Fibroblast of peridontal ligament (primary cell): ENCODE measurements around the gene LMOD3.

ENCODE experiments used
- DNase-seq: peaks from one replicate; pipeline ENCODE4 v3.0.0-alpha.2; 2010; ENCODE audit errors: extremely low read depth

The LMOD3 gene

DNA sequence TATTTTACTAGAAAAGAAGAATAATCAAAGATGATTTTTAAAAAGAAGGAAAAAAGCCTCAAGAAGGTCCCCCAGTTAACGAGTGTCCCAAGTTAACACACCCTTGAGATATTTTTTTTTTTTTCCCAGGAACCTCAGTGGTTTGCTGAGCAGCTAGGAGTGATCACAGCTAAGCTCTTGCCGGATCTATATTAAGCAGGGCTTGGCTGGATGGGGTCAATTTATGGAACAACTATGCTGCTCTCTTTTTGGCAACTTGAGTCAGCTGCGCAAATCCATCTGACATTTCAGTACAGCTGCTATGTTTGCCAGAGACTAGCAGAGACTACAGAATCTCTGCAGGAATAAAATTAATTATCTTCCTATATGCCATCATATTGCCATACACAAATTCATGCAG lies at the start of gene LMOD3:
Gene LMOD3, minus strand, starts transcription at position 193 of the 400 bp plus-strand sequence. CDS start 209 bp downstream, outside the sequence.
- no peak for DNase-seq

DNA sequence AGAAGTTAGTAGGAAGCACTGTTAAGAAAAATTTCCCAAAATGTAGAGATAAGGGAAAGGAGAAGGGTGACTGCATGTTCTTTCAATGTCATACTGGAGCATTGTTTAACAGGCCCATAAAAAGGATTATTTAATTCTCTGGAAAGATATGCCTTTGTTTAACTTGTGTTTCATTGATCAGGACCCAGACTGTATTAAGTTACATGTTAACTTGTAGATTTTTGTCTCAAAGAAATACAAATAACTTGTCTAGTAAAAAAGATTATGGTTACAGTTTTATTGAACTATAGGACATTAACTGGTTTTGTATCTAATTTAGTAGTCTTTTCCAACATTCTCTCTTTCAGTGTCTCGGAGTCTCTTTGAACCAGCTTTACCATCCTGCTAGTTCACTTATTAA lies 49.7 kb upstream of the LMOD3 start:
- no peak for DNase-seq

DNA sequence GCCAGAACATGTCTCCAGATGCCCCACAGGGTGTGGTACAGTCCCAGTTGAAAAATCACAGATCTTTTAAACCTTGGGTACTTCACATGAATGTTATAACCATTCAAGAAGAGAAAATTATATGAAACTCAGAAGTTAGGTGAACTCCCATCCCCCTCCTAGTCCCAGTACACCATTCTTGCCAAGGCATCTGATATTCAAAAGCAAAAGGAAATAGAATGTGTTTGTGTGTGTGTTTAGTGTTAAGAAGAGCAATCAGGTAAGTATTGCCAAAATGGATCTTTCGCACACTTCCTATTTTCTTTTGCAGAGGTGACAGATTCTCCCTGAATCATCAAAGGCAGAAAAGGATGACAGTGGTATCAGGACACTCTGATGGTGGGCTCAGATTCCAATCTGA lies 44.1 kb upstream of the LMOD3 start:
- DNase-seq, result no peak

DNA sequence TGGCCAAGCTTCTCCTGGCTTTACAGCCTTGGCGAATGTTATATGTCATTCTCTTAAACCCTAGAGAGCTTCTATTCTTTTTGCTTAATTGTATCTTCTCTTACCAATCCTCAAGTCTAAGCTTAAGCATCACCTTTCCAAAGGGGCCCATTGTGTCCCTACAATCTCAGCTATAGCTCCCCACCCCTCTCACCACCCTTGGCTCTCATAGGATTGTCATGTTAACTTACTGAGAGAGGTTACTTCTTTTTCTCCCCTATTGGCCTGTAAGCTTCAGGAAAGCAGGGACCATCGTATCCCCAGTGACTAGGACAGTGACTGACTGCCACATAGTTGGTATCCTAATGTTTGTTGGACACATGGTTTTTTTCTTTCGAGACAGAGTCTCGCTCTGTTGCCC lies 43.3 kb upstream of the LMOD3 start:
- DNase-seq, result no peak

DNA sequence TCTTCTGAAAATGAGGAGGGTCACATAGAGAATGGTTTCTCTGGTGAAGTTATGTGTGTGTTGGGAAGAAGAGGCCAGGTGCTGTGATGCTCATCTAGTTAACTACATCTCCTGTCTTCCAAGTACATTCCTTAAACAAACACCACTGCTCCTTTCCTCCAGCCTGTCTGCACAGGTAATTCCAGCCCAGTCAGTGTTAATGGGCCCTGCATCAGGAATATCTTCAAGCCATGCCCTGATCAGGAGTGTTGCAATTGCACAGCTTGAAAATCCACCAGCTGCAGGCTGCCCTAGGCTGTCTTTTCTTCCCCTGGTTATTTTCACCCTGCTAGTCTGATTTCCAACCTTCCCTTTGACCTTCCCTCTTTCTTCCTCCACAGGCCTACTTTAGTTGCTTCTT lies 41.9 kb upstream of the LMOD3 start:
- DNase-seq, result no peak

DNA sequence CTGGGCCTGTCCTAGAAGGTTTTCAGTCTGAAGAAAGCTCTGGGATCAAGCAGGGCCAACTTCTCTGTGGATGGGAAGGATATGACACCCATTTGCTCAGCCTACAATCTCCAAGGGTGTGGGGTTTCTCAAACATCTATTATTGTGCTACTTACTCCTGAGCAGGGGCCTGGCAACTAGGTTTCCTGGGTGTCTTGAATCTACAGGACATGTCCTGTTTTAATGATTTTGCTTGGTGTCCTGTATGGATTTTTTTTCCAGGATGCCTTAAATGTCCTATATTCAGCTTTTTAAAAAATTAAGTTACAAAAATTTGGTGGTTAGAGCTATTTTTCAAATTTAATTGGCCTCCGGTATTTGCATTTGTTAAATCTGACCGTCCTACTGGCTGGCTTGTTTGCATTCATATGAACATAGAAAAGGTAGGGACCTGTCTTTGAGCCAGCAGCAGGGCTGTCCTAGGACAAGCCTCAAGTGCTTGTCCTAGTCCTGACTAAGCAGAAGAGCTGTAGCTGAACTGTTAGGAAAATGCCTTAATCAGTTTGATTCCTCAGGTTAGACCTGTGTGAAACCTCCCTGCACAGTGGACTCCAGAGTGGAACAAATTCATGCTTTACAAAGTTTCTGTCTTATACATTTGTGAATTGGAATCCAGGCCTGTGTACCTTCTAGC lies 40.0 kb upstream of the LMOD3 start:
- no peak for DNase-seq

DNA sequence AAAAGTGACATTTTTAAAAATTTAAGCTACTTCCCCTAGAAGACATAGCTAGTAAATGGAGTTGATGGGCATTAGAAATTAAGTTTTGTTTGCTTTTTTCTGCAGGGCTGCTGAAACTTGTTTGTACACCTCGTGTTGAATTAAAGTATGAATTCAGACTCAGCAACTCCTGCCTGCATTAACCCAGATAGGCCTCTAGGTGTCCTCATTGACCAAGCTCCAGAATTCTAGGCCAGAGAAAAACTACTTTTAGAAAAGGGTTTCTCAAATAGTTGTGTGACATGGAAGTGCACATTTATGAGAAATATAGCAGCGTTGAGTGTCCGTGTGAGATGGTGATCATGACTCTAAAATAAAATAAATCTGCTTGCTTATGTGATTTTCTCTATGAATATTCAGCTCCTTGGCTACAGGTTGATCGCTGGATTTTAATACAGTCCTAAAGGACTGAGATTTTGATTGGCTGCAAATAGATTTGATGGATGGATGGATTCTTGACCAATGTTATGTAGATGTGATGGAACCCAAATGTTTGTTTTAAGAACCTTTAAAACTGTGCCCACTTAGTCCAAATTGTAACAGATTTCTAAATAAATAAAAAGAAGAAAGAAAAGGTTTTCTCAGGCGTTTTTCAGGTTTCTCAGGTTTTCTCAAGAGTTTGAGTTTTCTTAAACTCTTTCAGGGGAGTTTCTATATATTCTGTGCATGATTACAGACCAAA lies 39.4 kb upstream of the LMOD3 start:
- peak; percentile 72 for DNase-seq

DNA sequence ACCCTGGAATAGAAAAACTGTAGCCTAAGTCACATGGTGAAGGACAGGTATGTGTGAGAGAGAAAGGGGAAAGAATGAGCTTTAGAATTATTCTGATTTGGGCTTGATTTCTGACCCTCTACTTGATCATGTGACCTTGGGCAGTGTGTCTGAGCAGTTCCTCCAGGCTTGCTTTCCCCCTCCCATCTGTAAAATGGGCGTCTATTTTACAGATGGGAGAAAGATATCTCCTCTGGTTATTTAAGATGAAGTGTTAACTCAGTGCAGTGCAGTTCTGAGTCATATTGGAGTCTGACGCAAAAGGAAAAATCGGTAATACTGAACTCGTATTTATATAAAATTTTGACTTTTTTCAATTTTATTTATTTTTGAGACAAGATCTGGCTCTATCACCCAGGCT lies 38.1 kb upstream of the LMOD3 start:
- DNase-seq, result no peak

DNA sequence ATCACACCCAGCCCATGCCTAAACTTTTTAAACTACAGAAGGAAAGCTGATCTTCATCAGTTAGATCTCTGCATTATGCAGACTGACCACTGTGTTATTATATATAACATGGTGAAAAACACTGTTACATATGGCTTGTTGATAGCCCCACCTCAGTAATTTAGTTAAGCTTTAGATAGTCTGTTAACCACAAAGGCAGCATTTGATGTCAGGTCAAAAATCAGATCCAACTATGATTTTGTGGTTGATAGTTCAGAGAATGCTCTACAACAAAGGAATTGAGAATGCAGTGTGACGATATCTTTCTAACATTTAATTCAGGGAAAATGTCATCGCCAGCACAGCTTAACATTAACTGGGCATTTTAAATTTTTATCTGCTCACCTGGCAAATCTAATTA lies 37.7 kb upstream of the LMOD3 start:
- DNase-seq, result no peak

DNA sequence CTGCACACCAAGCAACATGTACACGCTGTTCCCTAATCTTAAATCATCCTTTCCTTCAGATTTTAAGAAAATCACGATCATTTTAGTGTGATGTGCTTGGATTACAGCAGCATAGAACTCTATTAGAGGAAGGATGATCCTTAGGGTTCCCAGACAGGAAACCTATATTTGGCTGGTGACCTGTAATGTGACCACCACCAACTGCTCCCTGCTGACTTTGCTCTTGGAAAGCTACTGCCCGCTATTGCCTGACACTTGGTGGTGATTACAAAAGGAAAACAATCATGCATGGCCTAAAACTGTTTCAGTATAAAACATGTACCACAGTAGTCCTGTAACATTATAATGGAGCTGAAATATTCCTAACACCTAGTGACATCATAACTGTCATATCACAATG lies 27.2 kb upstream of the LMOD3 start:
- DNase-seq, result no peak

DNA sequence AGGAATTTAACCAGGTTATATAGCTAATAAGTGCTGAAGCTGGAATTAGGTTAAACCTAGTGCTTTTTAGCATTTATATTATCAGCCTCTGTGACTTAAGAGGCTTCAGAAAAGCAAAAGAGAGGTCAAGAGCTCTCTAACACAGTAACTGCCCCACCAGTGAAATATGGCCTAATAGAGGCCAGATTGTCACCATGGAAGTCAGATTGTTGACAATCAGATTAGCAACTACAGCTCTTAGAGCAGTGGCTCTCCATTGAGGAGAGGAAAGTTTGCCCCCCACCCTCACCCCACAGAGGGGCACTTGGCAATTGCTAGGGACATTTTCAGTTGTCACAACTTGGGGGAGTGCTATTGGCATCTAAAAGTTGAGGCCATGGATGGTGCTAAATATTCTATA lies 23.3 kb upstream of the LMOD3 start:
- DNase-seq, result no peak

DNA sequence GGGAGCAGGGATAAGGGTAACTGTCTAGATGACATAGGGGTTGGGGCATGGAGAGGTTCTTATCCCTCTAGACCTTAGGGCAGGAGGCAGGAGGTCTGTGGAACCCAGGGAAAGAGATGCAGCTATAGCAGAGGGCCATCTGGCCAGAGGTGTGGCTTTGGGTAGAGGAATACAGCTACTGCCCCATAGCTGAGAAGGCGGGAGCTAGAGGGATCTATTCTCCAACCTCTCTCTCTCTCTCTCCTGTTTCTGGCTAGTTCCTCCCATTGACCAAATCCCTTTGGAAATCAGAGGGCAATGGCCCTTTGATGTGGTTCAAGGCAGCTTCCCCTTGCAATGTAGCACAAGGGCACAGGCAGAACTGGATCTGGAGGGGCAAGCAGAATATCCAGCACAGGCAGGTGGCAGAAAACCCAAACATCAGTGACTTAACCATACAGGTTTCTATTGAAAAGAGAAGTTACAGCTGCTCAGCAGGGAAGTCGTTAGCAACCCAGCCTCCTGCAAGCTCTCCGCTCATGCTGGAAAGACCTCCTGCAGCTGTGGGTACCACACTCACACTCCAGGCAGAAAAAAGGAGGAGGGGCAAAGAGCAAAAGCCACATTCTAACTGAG lies 22.3 kb upstream of the LMOD3 start:
- DNase-seq, result no peak

DNA sequence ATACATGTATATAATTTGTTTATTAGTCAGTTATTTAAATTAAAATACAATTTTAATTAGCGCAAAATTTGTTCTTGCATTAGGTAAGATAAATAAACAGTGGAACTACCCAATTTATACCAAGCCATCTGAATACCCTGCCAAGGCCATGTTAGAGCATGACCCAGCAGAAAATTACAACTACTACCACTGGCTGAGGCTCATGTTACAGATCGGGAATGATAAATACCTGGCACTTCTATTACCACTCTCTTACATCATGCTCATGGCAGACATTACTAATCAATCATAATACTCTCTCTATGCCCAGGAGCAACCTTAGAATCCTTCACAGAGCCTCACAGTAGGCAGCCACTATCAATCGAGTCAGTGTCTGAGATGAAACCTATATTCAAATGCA lies 21.2 kb upstream of the LMOD3 start:
- peak; percentile 29 for DNase-seq

DNA sequence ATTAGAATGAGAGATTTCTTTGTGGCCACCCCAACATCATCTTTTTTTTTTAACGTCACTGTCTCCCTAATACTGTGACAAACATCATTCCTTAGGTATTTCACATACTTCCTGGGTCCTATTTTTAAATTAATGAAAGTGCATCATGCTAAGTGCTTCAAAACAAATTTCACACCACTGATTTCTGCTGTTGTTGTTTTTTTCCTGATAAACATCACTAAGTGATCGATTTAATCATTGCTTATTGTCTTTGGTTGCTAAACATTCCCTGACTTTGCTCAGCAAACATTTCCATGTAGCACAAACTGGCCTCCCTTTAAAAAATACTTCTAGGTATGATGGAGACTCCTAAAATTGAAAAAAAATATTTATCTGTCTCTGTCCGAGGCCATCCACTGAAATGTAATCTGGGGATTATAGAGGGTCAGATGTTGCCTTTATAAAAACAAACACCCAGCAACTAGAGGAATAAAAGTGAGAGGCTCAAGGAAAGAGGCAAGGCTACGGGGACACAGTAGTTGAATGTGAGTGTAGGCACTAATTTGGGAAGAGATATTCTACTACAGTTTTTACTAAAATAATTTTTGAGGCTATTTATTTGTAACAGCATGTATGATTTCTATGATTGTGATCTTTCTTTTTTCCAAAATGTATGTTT lies 20.5 kb upstream of the LMOD3 start:
- DNase-seq, result no peak

DNA sequence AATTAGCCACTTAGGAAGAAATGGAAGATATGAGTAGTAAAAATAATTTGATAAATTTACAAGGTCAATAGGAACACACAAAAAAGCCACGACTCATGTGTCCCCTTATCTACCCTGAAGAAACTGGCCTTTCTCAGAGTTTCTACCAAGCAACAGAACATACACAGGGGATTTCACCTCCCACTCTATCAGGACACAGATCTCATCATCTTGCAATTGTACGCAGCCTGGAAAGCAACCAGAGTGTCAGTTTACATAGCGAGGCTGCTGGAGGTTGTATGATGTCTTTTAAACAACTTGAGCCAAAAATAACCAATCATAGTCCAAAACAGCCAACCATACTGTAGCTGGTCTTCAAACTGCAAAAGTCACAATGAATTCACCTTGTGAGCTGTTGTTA lies 19.7 kb upstream of the LMOD3 start:
- DNase-seq, result peak; percentile 23

DNA sequence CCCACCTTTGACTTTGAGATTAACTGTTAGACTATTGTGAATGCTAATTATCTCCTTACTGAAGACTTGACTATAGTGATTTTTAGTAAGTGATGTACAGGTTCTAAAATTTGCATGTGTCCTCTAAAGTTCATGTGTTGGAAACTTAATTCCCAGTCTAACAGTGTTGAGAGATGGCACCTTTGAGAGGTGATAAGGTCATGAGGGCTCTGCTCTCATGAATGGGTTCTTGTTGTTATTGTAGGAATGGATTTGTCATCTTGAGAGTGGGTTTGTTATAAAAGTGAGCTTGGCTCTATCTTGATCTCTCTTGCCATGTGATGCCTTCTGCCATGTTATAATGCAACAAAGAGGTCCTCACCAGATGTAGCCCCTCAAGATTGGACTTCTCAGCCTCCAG lies 18.9 kb upstream of the LMOD3 start:
- DNase-seq, result no peak

DNA sequence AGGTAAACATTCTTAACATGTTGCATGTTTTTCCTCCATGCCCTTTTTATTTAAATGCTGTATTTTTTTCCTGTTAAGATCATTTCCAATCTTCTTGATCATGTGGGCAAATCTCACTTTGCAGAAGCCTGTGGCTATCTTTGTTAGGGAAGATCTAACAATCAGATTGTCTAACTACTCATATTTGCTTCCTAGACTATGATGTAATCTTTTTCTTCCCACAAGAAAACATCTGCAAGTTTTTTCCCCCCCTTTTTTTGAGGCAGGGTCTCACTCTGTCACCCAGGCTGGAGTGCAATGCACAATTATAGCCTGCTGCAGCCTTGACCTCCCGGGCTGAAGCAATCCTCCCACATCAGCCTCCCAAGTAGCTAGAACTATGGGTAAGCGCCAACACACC lies 15.0 kb upstream of the LMOD3 start:
- DNase-seq, result no peak

DNA sequence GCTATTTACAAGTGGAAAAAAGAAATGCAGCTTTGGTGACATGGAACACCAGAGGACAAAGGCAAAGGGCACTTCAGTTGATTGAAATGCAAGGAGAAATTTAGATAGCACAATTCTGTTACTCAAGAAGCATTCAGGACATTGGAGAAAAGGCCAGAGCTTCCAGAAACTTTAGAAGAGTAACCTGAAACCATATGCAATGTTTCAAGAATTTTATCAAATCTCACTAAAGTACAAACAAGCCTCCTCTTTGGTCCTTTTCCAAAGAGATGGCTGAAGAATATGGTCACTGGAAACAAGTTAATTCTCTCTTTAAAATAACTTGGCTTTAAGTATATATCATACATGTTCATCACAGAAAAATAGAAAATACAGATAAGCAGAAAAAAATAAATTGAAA lies 14.6 kb upstream of the LMOD3 start:
- no peak for DNase-seq

DNA sequence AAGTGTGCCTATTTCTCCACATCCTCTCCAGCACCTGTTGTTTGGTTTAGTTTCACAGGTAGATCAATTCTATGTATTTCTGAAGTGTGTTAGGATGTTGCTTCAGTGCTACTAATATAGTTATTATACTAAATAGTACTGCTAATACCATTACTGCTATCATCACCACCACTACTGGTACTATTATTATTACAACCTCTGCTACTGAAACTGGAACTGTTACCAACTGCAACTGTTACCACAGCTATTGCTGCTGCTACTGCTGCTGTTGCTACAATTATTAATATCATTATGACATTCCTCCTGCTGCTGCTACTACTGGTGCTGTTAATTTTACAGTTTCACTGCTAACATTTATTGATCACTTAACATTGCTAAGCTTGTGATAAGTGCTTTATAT lies 8.3 kb upstream of the LMOD3 start:
- DNase-seq, result no peak

DNA sequence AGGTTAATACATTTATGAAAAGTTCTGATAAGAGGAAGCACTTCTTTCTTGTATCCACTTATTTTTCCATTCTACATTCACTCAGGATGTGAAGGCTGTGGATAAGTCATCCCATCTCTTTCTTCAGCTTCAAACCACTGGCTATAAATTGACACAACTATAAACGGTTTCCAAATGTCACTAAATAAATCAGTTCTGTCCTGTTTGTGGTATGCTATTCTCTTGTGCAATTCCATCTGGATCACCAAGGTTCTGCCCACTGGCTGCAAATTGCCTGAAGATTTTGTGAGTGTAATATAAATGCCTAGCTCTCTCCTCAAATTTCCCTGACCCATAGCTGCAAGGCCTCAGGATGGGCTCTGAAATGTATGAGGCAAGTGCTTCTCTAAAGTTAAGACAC lies 7.1 kb upstream of the LMOD3 start:
- no peak for DNase-seq

DNA sequence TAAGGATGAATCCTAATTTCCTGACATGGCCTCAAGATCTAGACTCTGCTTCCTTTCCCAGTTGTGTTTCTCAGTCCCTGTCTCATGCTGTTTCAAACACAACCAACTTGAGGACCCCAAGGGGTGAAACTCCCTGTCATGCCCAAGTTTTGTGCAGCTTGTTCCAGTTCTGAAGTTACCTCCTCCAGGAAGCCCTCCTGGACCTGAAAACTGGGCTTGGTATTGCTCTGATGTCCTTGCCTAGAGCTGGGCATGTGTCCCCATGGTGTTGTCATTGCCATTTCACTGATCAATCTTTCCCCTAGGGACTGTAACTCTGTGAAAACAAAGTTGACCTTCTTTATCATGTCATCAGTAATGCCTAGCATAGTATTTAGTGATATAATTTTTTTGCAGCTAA lies 6.1 kb upstream of the LMOD3 start:
- no peak for DNase-seq

DNA sequence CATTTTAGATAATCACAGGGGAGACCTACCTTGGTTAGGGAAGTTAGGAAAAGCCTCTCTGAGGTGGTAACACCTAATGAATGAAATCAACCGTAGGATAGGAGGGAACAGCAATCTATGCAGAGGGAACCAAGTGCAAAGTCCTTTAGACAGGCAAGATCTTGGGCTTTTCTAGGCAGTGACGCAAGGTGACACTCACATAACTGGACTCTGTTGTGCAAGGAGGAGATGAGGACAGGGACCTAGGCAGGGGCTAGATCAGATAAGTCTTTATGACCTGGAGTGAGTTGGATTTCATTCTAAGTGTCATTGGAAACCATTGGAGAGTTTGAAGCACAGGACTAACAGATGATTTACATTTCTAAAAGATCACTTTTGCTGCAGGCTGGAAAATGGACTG lies 4.6 kb upstream of the LMOD3 start:
- no peak for DNase-seq

DNA sequence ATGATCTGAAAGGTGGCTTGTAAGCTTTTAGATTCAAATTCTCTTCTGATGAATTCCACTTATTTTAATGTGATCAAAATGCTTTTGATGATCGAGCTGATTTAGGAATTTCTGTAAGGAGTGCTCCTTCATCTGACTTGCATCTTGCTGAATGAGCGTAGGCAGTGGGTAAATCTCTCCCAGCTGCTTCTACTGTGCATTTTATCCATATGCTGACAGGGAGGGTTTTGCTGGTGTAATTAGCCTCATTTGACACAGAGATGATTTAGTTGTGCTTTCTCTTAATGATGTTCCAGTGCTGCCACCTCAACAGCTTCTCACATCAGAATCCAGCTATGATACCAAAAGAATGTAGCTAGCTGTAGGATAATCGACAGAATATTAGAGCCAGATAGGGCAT lies 3.8 kb upstream of the LMOD3 start:
- no peak for DNase-seq
